Choroid plexus epithelial cell (primary cell): ENCODE results near the gene IQCK.

ENCODE experiments used
- DNase-seq: peaks from one replicate; pipeline ENCODE4 v3.0.0-alpha.2; 2010; ENCODE audit warnings: low read depth
- H3K4me3 ChIP-seq: 2 replicates; pipeline ENCODE4 v1.5.1; 2011; ENCODE audit warnings: low read depth, mild to moderate bottlenecking, control low read depth, low read length, moderate library complexity
- CTCF ChIP-seq: conservative IDR thresholded peaks from 2 replicates; pipeline ENCODE4 v1.5.1; 2011; ENCODE audit warnings: low read depth, mild to moderate bottlenecking, control low read depth, inconsistent platforms, low read length, moderate library complexity

IQCK gene

GRCh38 chr16:19776147-19776546 is 58.1 kb downstream of the IQCK start:
- TF ChIP-seq CTCF, result no peak
- H3K4me3 ChIP-seq, result no peak overlapping the region
- no peak for DNase-seq

GRCh38 chr16:19776565-19776964 is 58.5 kb downstream of the IQCK start:
- no peak for TF ChIP-seq CTCF
- H3K4me3 ChIP-seq, result no peak overlapping the region
- no peak for DNase-seq

GRCh38 chr16:19780321-19780720 is 62.2 kb downstream of the IQCK start:
- no peak overlapping the region for H3K4me3 ChIP-seq
- TF ChIP-seq CTCF, result no peak
- no peak for DNase-seq

- H3K4me3 ChIP-seq, result no peak overlapping the region
- DNase-seq, result peak; percentile 53
- TF ChIP-seq CTCF, result no peak
Measured at GRCh38 chr16:19781226-19781625, 63.2 kb downstream of the IQCK start.

- DNase-seq, result no peak
- TF ChIP-seq CTCF, result no peak
- H3K4me3 ChIP-seq, result no peak overlapping the region
Measured at GRCh38 chr16:19783363-19784182, 65.5 kb downstream of the IQCK start.

GRCh38 chr16:19784183-19784736 is 66.2 kb downstream of the IQCK start:
- no peak for TF ChIP-seq CTCF
- no peak overlapping the region for H3K4me3 ChIP-seq
- DNase-seq, result no peak

- no peak for TF ChIP-seq CTCF
- no peak for DNase-seq
Measured at GRCh38 chr16:19785081-19785480, 67.0 kb downstream of the IQCK start.

More at GRCh38 chr16:19785081-19785480, 67.0 kb downstream of the IQCK start:
- H3K4me3 ChIP-seq, result no peak overlapping the region
